A549 (cell line): ENCODE measurements around the gene ARMH1. TPM values are rescaled to one million over a fixed set of nuclear protein-coding genes. Genes with fewer than 3 reads are reported as not detected.

Experiments
- ATAC-seq, 2 experiments: fragments of 200-7000 bp in 1 of 2; fragments of >200 bp in 1 of 2; cut with Nextera tagmentation in 1 of 2; cut with Tn5 transposase in 1 of 2; 3 replicates each; pipeline versions ENCODE4 v1.8.0 to v1.9.1; 2018 to 2020; ENCODE audit warnings: mild to moderate bottlenecking in 1 of 2, moderate library complexity in 1 of 2
- CTCF ChIA-PET: fragments of 300-600 bp; sonication (Branson Sonifier 250); formaldehyde crosslinking; extraction: SDS; loops from one replicate; lab custom pipeline; 2021; ENCODE audit warnings: antibody characterized with exemption, inconsistent platforms; lab: Yijun Ruan, JAX
- POLR2A ChIA-PET: fragments of 350-600 bp; formaldehyde crosslinking; extraction: SDS; loops from one replicate; lab custom pipeline; 2021; ENCODE audit warnings: antibody characterized with exemption, inconsistent platforms; lab: Yijun Ruan, JAX
- DNase-seq, 2 experiments: peaks; one replicate each; pipeline versions ENCODE4 v3.0.0 to v3.0.0-alpha.2; 2011 to 2016; ENCODE audit warnings: low read depth in 1 of 2, low spot score in 1 of 2
- FAIRE-seq: peaks from 2 replicates; lab custom pipeline; 2011; peaks lifted over from hg19 to GRCh38; lab: Jason Lieb, UNC
- H3K27ac ChIP-seq, 2 experiments: fragments of >200 bp; sonication (Bioruptor Twin); formaldehyde crosslinking; 3 replicates each; pipeline ENCODE4 v1.5.1; 2016 to 2017
- H3K4me1 ChIP-seq: fragments of >200 bp; sonication (Bioruptor Twin); formaldehyde crosslinking; 3 replicates; pipeline ENCODE4 v1.6.1; 2016
- H3K4me2 ChIP-seq: fragments of >200 bp; sonication (Bioruptor Twin); formaldehyde crosslinking; 3 replicates; pipeline ENCODE4 v1.6.1; 2016
- H3K4me3 ChIP-seq: fragments of >200 bp; sonication (Bioruptor Twin); formaldehyde crosslinking; 3 replicates; pipeline ENCODE4 v1.5.1; 2016
- H3K9me3 ChIP-seq: fragments of >200 bp; sonication (Bioruptor Twin); formaldehyde crosslinking; 3 replicates; pipeline ENCODE4 v1.6.1; 2016
- BCL3 ChIP-seq: fragments of >200 bp; sonication (Bioruptor Twin); formaldehyde crosslinking; IDR thresholded peaks from 3 replicates; pipeline ENCODE4 v1.6.1; 2016
- CBX2 ChIP-seq: fragments of 200-600 bp; sonication (generic); IDR thresholded peaks from 2 replicates; pipeline ENCODE4 v1.6.1; 2016; ENCODE audit warnings: low read depth, mild to moderate bottlenecking, borderline replicate concordance
- CEBPB ChIP-seq, 2 experiments: fragments of >200 bp in 1 of 2; sonication (Bioruptor Twin) in 1 of 2; formaldehyde crosslinking in 1 of 2; IDR thresholded peaks; 2 replicates each; pipeline ENCODE4 v1.6.1; 2012 to 2016
- E2F6 ChIP-seq: IDR thresholded peaks from 2 replicates; pipeline ENCODE4 v1.6.1; 2012; ENCODE audit warnings: low read depth, borderline replicate concordance
- ESRRA ChIP-seq: fragments of 150-350 bp; IDR thresholded peaks from 2 replicates; pipeline ENCODE4 v1.6.1; 2014; ENCODE audit warnings: mild to moderate bottlenecking, low read length, borderline replicate concordance
- FOSB ChIP-seq: fragments of 250-450 bp; sonication (Bioruptor Pico); IDR thresholded peaks from 2 replicates; pipeline ENCODE4 v1.5.0; 2020; ENCODE audit warnings: mild to moderate bottlenecking, moderate library complexity
- FOSL2 ChIP-seq, 2 experiments: fragments of 450-650 bp in 1 of 2; fragments of >200 bp in 1 of 2; sonication (Bioruptor Twin) in 1 of 2; formaldehyde crosslinking; IDR thresholded peaks; 2 replicates each; pipeline versions ENCODE4 v1.5.0 to v1.6.1; 2016 to 2020; ENCODE audit warnings: mild to moderate bottlenecking in 1 of 2, moderate library complexity in 1 of 2
- GATA3 ChIP-seq: IDR thresholded peaks from 2 replicates; pipeline ENCODE4 v1.6.1; 2012; ENCODE audit warnings: borderline replicate concordance
- HDAC2 ChIP-seq: fragments of 200-600 bp; sonication (generic); IDR thresholded peaks from 2 replicates; pipeline ENCODE4 v1.6.1; 2016
- HES2 ChIP-seq: fragments of >200 bp; sonication (Bioruptor Twin); formaldehyde crosslinking; IDR thresholded peaks from 2 replicates; pipeline ENCODE4 v1.6.1; 2016
- HEYL ChIP-seq: fragments of 250-450 bp; sonication (Bioruptor Pico); IDR thresholded peaks from 2 replicates; pipeline ENCODE4 v1.8.0; 2021; ENCODE audit warnings: mild to moderate bottlenecking, moderate library complexity
- HOXA7 ChIP-seq: fragments of 250-450 bp; sonication (Bioruptor Pico); IDR thresholded peaks from 2 replicates; pipeline ENCODE4 v1.5.0; 2020; ENCODE audit warnings: mild to moderate bottlenecking, moderate library complexity
- JUN ChIP-seq, 2 experiments: fragments of >200 bp; sonication (Bioruptor Twin); formaldehyde crosslinking; IDR thresholded peaks; 2 replicates in 1 of 2; 3 replicates in 1 of 2; pipeline ENCODE4 v1.6.1; 2016 to 2017
- JUNB ChIP-seq: fragments of >200 bp; sonication (Bioruptor Twin); formaldehyde crosslinking; IDR thresholded peaks from 2 replicates; pipeline ENCODE4 v1.6.1; 2016
- KDM1A ChIP-seq: fragments of 200-600 bp; sonication (generic); IDR thresholded peaks from 2 replicates; pipeline ENCODE4 v1.6.1; 2016; ENCODE audit warnings: low read depth, mild to moderate bottlenecking
- KDM5A ChIP-seq: fragments of 200-600 bp; sonication (generic); IDR thresholded peaks from 2 replicates; pipeline ENCODE4 v1.6.1; 2016; ENCODE audit warnings: antibody characterized with exemption, mild to moderate bottlenecking
- MAX ChIP-seq: IDR thresholded peaks from 2 replicates; pipeline ENCODE4 v1.6.1; 2012
- NR3C1 ChIP-seq: fragments of >200 bp; sonication (Bioruptor Twin); formaldehyde crosslinking; IDR thresholded peaks from 3 replicates; pipeline ENCODE4 v1.6.1; 2017
- RARB ChIP-seq: fragments of 250-450 bp; sonication (Bioruptor Pico); IDR thresholded peaks from 2 replicates; pipeline ENCODE4 v1.8.0; 2021; ENCODE audit warnings: mild to moderate bottlenecking, moderate library complexity
- REST ChIP-seq: fragments of 200-600 bp; sonication (generic); IDR thresholded peaks from 2 replicates; pipeline ENCODE4 v1.6.1; 2016; ENCODE audit warnings: antibody characterized with exemption, mild to moderate bottlenecking, moderate library complexity
- SREBF2 ChIP-seq: fragments of 450-650 bp; IDR thresholded peaks from 2 replicates; pipeline ENCODE4 v1.6.1; 2014; ENCODE audit warnings: mild to moderate bottlenecking, moderate library complexity
- ZNF302 ChIP-seq: fragments of 250-450 bp; sonication (Bioruptor Pico); IDR thresholded peaks from 2 replicates; pipeline ENCODE4 v1.9.0; 2021; ENCODE audit warnings: inconsistent platforms, mild to moderate bottlenecking, moderate library complexity
- ZSCAN20 ChIP-seq: fragments of 250-450 bp; sonication (Bioruptor Pico); IDR thresholded peaks from 2 replicates; pipeline ENCODE4 v1.8.0; 2022; ENCODE audit warnings: mild to moderate bottlenecking, moderate library complexity
- WGBS: methylation state at CpG from one replicate; pipeline ENCODE4 v1.1.6; 2017; ENCODE audit errors: missing lambda C conversion rate; 5-methylcytosine and 5-hydroxymethylcytosine counted together
- polyA plus RNA-seq, 4 experiments: library from polyadenylated mRNA; depleted of rRNA in 3 of 4; stranded (reverse); fragments of >200 nt; fragmentation: RNase III in 1 of 4; extraction: RNeasy Plus Mini Kit Qiagen cat#74134 plus additional on column Dnase treatment in 1 of 4; gene quantifications; 2 replicates in 3 of 4; 3 replicates in 1 of 4; pipeline ENCODE4 v1.2.3, GENCODE V29; 2011 to 2017

Gene ARMH1
- polyA plus RNA-seq, 2 of the 4 experiments (the other 2 are of a cell fraction), result 2.4 to 2.7 TPM

- POLR2A ChIA-PET, result interaction anchor here (1.2 to 2.3 kb wide), 2 partner anchors 9 to 10 kb away, joined by 3 to 19 read pairs; no protein-coding TSS in a partner anchor
- 90% methylated on average over 7 of the region's 12 CpGs for WGBS
- no peak for ATAC-seq
Measured at GRCh38 chr1:44641126-44642102, 33.1 kb upstream of the ARMH1 start.

GRCh38 chr1:44642255-44642654 lies 32.3 kb upstream of the ARMH1 start:
- TF ChIP-seq HOXA7 (CRISPR knock-in tag) (no peak), E2F6 (no peak), RARB (CRISPR knock-in tag) (no peak), ZSCAN20 (no peak), ZNF302 (CRISPR knock-in tag) (no peak), HEYL (CRISPR knock-in tag) (no peak), KDM5A (no peak), CBX2 (no peak), JUNB (no peak), HDAC2 (no peak)
- H3K9me3 ChIP-seq, result no peaks in the 10 kb centered on the region
- DNase-seq, result no peak
- H3K4me2 ChIP-seq, result no peak overlapping the region
- FAIRE-seq, result no peak
- ATAC-seq, result no peak
- CTCF ChIA-PET, result interaction anchor here (1.4 to 14.6 kb wide), 3 partner anchors 9 to 425 kb away, joined by 4 to 119 read pairs (median 8); no protein-coding TSS in a partner anchor
- H3K4me1 ChIP-seq, result no peaks in the 10 kb centered on the region
- POLR2A ChIA-PET, result interaction anchor here (2.3 kb wide), 1 partner anchor 10 kb away, joined by 19 read pairs; no protein-coding TSS in a partner anchor
- H3K4me3 ChIP-seq, result no peak overlapping the region
- no peak overlapping the region for H3K27ac ChIP-seq
- 87% methylated on average over 2 of the region's 2 CpGs for WGBS

More at GRCh38 chr1:44641126-44642102, 33.1 kb upstream of the ARMH1 start:
- DNase-seq, result no peak
- Histone ChIP-seq H3K9me3 (no peaks in the 10 kb centered on the region), H3K4me3 (no peak overlapping the region), H3K27ac (no peak overlapping the region), H3K4me1 (no peaks in the 10 kb centered on the region), H3K4me2 (no peak overlapping the region)
- no peak for TF ChIP-seq HDAC2
- no peak for TF ChIP-seq JUN (IDR thresholded peaks at IDR 0.05)
- TF ChIP-seq NR3C1, result no peak
- no peak for TF ChIP-seq REST
- no peak for TF ChIP-seq SREBF2
- no peak for TF ChIP-seq BCL3
- TF ChIP-seq MAX, result no peak
- TF ChIP-seq HEYL (CRISPR knock-in tag), result no peak
- TF ChIP-seq HOXA7 (CRISPR knock-in tag), result no peak
- no peak for TF ChIP-seq CEBPB (IDR thresholded peaks at IDR 0.05)
- no peak for TF ChIP-seq ESRRA
- TF ChIP-seq GATA3, result no peak
- TF ChIP-seq KDM1A, result no peak
- no peak for TF ChIP-seq HES2
- no peak for TF ChIP-seq FOSL2 (IDR thresholded peaks at IDR 0.05)
- no peak for TF ChIP-seq FOSL2 (CRISPR knock-in tag; IDR thresholded peaks at IDR 0.05)
- TF ChIP-seq FOSB (CRISPR knock-in tag), result no peak
- no peak for FAIRE-seq
- CTCF ChIA-PET, result interaction anchor here (1.4 to 14.6 kb wide), 4 partner anchors 9 to 424 kb away, joined by 3 to 119 read pairs (median 6); no protein-coding TSS in a partner anchor
